DOHH2 (cell line): ENCODE data around the gene TAL1.

ENCODE experiments used
- EZH2phosphoT487 ChIP-seq: fragments of 200-600 bp; sonication (generic); IDR thresholded peaks from 2 replicates; pipeline ENCODE4 v1.6.1; 2017; ENCODE audit warnings: borderline replicate concordance, mild to moderate bottlenecking, antibody characterized with exemption, low read length, moderate library complexity, mixed read lengths
- TF ChIP-seq, protein P1 (sequence below): fragments of 200-600 bp; sonication (generic); IDR thresholded peaks from one replicate; pipeline ENCODE4 v1.5.1; 2014; ENCODE audit warnings: antibody characterized with exemption, mild to moderate bottlenecking, low read depth, low read length; ENCODE audit not compliant: poor library complexity, severe bottlenecking

DNA sequence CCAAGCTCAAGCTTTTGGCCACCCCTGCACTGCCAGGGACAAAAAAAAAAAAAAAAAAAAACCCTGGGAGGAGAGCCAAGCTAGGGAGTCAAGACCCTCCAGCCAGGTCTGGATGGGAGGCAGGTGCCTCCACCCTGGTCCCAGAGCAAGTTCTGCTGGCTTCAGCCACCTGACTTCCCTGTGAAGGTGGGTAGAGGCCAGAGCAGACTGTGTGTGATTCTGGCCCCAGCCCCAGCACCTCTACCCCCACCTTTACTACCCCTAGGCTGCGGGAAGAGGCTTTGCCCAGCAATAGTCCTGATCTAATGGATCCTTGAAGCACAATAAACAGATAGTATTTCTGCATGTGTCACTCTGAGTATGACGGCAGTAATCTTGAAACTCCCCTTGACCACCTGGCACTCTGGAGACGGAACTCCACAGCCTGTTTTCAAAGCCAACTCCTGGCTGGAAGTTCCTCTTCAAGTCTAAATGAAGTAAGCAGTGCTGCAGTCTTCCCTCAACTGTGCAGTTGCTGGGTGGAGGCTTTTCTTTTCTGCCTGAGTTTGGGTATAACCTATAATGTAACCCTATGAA, 51.9 kb downstream of the TAL1 start:
- TF ChIP-seq, protein P1, sequence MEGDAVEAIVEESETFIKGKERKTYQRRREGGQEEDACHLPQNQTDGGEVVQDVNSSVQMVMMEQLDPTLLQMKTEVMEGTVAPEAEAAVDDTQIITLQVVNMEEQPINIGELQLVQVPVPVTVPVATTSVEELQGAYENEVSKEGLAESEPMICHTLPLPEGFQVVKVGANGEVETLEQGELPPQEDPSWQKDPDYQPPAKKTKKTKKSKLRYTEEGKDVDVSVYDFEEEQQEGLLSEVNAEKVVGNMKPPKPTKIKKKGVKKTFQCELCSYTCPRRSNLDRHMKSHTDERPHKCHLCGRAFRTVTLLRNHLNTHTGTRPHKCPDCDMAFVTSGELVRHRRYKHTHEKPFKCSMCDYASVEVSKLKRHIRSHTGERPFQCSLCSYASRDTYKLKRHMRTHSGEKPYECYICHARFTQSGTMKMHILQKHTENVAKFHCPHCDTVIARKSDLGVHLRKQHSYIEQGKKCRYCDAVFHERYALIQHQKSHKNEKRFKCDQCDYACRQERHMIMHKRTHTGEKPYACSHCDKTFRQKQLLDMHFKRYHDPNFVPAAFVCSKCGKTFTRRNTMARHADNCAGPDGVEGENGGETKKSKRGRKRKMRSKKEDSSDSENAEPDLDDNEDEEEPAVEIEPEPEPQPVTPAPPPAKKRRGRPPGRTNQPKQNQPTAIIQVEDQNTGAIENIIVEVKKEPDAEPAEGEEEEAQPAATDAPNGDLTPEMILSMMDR, result no peak
- no peak for TF ChIP-seq EZH2phosphoT487
